GM21381 (cell line): Measurements from ENCODE around the gene TTLL11.

ENCODE experiments used
- ATAC-seq: cut with Tn5 transposase; IDR thresholded peaks from one replicate; pipeline ENCODE4 v1.9.1; 2021; ENCODE audit warnings: mild to moderate bottlenecking, moderate library complexity; ENCODE audit not compliant: unreplicated experiment

The TTLL11 gene

DNA sequence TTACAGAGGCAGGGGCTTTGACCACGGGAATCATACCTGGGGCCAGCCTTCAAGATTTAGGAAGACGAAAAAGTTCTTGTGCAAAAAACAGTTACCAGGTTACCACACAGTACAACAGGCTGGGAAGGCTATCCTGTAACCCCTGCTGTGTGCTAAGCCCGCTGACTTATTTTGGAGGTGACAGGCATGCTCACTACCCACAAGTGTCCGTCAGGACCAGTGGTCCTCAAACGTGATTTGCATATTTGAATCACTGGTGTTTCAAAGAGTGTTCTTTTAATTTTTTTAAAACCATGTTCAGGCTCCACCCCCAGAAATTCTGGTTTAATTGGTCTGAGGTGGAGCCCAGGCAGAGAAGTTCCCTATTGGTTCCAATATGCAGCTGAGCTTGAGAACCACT, 146.6 kb downstream of the TTLL11 start:
- no peak for ATAC-seq

DNA sequence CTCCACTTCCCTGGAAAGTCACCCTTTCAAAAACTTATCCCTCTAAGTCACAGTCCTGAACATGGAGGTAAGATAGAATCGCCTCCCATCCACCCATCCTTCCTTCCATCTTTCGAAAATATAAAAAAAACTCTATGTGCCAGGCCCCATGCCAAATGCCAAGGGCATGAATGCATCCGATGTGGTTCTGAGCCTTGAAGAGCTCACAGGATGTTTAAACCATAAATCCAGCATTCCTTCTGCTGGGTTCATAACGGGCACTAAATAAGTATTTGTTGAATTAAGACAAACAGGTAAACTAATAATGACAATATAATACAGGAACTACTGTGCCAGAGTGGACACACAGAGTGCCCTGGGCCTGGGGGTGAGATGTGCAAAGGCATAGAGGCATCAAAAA, 147.3 kb downstream of the TTLL11 start:
- no peak for ATAC-seq

DNA sequence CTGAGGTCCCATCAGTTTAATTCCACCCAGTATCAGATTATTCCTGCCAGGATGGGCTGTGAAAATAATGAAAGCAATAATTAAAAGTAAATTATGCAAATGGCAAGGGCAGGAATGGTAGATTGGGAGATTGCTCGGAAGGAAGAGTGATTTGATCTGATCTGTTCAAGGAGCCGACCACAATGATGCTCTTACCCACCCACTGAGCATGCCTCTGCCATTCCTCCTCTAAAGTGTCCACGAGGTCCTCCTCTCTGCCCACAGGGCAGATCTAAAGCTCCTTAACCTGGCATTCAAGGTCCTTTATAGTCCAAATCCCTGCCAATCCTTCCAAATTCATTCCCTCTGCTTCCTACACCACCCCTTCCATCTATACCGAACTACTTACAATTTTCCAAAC, 147.8 kb downstream of the TTLL11 start:
- no peak for ATAC-seq

DNA sequence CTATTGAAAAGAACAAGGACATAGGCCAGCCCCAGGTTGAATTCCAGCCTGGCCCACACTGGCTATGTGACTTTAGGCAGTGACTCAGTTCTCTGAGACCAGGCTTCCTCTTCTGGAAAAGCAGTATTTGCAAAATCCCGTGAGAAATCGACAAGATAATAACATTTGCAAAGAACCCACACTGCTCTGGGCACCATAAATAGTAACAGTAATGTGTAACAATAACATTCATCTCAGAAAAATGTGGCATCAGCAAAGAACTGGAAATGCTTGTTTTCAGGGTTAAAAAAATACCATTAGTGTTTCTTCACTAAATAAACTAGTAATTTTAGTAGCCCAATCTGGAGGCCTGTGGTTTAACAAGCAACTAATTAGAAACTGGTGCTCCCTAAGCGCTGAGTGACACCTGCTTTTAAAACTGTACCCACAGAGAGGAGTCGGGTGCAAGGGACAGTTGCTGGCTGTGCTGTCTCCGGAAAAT, 148.4 kb downstream of the TTLL11 start:
- ATAC-seq = no peak

DNA sequence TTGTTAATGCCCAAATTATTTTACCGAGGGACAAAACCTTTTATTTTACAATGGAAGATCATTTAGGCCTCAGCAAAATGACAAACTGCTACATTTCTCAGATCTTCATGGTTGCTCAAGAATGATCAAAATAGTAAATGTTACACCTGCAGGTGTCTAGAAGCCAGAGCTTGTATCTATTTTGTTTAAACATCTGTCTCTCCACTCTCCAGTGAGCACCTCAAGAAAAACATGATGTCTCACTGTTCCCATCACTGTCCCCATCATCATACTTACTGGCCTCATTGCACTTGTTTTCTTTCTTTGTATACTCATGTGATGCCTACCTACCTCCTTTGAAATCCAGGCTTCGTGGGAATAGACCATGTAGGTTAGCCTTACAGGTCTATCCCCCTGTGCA, 149.6 kb downstream of the TTLL11 start:
- no peak for ATAC-seq

DNA sequence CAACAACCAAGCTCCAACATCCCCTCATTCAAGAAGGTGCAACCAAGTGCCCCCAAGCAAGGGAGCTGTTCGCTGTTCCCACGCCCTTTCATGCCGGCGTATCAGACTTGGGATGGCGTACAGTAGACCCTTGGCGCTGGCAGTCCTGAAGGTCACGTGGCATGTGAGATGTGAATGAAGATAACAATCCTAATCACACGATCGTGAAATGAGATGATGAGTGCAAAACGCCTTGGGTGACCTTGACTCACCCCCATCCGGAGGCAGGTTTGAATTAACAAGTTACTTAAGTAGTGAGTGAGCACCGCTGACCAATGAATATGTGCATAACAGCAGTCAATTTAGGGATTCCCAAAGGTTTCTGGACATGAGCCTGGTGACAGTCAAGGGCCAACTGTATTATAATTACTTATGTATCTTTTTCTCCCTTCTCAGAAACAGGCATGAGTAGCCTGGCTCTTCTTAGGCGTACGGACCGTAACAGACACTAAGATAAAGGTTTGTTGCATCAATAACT, 150.2 kb downstream of the TTLL11 start:
- ATAC-seq = no peak

DNA sequence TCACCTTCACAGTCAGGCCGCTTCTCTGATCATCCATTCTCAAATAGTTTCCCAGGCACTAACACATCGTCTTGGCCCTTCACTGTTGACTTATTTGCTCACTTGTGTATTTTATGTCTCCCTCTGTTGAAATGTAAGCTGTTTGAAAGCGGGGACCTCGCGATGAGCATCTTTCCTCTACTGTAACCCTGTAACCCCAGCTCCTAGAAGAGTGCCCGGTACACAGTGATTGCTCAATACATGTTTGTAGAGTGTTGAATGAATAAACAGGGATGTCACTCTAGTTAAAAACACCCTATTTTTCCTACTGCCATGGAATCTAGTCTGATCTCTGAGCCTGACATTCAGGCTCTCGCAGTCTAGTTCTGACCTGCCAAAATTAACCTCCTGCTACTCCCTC, 150.8 kb downstream of the TTLL11 start:
- ATAC-seq = no peak

DNA sequence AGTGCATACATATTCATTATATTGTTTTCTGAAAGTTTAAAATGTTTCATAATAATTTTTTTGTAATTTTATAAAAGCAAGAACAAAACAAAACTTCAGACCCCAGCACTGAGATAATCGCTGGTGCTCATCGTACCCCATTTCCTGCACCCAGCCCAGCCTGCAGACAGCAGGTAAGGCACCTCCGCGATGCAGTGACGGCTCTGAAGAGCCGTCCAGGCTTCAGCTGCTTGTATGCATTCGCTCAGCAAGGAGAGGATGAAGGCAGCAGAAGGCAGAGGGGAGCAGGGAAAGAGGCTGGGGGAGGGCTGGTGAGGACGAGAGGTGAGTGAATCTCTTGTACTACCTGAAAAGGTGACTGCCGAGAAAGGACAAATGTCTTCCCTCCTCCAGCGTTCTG, 153.5 kb downstream of the TTLL11 start:
- no peak for ATAC-seq

DNA sequence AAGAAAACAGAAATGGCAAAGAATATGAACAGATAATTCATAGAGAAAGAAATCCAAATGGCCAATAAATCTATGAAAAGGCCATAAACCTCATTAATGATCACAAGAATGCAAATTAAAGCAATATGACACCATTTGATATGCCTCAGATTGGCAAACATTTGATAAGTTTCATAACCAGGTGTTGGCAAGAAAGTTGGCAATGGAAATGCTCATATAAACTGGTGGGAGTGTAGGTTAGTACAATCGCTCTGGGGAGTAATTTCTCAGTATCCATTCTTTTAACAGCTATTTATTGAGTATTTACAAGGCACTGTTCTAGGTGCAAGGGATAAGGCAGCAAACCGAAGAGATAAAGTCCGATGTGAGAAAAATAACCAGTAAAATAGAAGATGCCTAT, 154.5 kb downstream of the TTLL11 start:
- ATAC-seq = no peak

DNA sequence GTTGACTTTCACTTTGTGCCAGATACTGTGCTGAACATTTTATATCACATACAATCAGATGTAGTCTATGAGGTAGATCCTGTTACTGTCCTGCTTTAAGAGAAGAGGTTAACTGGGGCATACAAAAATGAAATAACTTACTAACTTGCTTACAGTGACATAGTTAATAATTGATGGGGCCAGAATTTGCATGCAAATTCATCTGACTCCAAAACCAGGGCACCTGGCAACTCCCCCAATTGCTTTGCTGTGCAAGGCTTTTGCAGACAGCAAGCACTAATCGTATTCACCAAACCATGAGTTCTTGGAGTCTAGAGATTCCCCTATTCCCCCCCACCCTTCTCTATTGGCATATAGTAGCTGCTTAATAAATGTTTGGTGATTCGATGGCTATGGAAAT, 155.9 kb downstream of the TTLL11 start:
- no peak for ATAC-seq

DNA sequence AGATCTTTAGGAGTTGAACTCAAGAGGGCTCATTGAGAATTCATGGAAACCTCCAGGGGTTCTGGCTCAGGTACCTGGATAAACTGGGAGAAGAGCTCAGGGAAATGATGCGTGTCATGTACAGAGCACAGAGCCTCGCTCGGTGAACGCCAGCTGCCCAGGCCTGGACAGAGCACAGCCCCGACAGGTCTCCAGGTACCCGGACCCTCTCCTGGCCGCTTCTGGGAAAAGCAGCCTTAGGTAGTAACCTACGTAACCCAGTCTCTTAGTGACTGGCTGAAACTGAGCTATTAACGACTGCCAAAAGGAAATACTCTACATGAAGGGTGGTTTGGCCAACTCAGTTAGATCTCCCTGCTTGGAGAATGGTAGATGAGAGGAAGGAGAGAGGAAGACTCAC, 157.4 kb downstream of the TTLL11 start:
- no peak for ATAC-seq

DNA sequence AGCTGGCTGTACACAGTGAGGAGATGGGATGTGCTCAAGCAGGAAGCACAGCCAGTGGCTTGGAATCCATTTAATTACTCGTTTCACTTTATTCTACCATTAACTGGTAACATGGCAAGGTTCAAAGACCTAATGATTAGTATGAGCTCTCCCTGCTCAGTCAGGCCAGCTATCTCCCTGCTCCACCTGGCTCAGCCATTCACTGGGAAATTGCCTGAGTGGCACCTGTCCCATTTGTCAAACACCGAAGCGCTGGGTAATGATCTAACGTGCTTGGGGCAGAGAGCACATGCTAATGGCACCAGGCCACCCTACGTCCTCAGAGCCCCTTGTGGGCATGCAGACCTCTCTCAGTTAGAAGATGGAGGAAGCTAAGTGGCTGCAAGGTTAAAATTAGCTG, 162.2 kb downstream of the TTLL11 start:
- ATAC-seq = no peak

DNA sequence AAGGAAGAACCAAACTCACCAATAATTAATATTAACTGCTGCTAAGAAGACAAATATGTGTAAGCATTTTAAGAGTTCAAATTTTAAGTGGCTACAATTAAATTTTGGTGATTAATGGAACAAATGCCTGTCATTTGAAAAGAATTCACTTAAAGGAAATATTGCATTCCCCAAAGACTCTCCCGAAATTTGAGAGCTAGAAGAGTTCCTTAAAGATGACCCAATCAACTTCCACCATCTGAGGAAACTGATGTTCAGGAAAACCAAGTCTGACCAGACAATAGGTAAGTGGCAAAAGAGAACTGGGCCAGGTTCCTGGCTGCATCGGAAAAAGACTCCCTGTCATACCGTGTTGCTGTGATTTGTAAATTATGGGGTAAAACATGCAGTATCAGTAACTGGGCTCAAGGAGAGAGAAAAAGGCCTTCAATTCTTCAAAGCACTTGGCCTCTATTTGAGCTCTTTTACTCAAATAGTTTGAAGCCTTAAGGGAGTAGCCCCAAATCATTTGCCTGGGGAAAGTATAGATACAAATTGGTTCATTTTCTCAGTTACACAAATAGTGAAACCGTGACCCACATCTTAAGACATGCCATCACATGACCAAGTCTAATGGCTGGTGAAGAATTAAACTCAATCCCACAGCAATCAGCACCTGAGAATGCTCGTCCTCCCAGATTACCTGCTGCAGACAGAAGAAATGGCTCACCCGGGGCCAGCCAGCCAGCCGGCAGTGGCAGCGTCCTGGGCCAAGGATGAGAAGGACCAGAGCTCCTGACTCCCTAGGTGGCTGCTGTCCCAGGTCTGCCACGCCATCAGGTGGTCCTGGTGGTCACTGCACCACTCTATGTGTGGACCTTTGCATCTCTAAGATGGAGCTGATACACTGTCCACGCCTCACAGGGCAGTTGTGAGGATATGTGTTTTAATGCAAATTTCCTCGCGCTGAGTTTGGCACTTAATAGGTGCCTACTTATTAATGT, 162.9 kb downstream of the TTLL11 start:
- ATAC-seq = no peak

DNA sequence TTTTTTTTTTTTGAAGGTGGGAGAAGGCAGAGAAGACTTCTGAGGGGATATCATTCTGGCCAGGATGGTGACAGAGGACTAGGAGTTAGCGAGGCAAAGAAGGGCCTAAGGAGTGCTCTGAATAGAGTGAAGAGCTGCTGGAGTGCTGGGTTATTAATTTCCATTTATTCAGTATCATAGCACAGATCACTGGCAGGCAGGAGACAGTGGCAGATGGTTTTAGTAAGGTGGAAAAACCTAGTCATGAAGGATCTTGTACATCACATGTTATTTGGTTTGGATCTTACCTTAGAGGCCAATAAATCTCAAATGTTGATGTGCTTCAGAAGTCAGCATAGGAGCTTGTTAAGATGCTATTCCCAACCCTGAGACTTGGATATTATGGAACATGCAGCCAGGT, 165.5 kb downstream of the TTLL11 start:
- no peak for ATAC-seq

DNA sequence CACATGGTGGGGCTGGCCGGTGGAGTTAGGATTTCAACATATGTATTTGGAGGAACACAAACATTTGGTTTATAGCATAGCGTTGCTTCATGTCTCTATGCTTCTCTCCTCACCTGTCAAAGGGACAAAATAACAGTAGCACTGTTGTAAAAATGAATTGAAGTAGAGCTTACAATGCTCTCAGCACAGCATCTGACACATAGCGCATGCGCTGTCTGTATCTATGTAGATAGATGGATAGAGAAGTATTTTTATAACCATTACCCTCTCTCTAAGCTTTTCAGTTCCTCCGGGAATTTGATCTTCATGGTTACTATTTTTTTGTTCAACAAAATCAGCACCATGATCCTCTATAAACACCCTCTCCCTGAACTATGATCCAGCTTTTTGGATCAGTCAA, 166.0 kb downstream of the TTLL11 start:
- ATAC-seq = no peak

DNA sequence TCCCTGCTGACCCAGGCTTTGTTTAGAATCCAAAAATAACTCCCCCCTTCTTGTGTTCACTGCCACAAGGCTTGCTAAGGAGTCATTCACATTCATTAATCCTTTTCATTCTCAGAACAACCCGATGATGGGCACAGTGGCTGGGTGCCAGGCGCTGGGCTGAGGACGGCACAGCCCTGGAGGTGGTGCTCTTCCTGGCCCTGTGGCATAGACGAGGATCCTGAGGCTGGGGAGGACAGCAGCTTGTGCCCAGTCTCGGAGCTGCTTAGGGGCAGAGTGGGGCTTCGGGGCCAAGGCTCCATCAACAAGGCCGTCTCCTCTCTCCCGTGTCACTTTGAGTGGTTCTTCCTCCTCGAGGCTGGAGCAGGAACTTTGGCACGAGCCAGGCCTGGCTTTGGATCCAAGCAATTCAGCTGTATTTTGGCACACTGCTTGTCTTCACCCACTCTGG, 166.7 kb downstream of the TTLL11 start:
- ATAC-seq = no peak

DNA sequence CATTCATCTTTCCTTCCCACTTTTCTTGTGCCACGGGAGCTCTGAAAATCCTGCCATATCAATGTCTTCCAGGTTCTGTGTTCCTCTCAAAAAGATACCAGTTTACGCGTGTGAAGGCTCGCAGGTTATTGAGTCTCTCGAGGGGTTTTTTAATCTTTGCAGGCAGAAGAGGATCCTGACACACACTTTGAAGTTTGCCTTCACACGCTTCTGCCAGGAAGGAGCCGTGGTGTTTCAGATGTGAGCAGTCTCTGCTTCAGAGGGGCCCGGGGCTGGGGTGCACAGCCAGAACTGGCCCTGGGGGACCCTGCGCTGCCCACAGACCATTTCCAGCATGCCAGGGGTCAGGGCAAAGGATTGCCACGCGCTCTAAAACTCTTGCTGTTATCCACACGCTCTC, 167.2 kb downstream of the TTLL11 start:
- ATAC-seq = no peak

DNA sequence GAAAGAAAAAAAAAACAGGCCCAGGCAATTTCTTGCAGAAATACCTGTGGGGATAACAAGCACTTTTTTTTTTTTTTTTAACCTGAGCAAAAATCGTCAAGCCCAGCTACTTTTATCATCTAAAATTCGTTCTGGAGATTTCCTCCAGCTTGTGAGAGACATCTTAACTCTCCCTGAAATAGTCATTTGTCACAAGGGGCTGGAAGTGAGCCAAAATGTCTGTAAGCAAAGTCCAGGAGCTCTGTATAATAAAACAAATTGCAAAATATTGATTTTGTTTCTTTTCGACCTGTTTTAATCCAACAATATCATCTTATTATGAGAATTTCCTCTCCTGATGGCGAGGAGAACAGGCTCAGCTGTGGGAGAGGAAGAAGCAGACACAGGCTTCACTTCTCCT, 168.4 kb downstream of the TTLL11 start:
- no peak for ATAC-seq

DNA sequence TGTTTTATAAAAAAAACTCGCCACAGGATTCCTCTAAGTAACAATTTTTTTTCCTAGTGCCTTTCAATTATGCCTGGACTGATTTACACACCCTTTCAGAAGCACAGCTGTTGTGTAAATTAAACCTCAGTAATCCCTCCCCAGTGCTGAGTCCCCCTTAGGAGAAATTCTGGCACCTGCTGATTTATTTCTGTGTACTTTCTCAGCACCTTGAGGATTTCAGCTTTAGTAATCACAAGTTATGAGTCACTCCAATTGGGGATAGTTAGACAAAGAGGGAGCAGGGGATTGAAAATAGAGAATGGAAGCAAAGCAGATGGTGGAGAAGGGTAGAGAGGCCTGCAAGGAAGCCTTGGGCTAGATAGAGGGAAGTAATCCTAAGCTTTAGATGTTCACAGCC, 171.7 kb downstream of the TTLL11 start:
- no peak for ATAC-seq

DNA sequence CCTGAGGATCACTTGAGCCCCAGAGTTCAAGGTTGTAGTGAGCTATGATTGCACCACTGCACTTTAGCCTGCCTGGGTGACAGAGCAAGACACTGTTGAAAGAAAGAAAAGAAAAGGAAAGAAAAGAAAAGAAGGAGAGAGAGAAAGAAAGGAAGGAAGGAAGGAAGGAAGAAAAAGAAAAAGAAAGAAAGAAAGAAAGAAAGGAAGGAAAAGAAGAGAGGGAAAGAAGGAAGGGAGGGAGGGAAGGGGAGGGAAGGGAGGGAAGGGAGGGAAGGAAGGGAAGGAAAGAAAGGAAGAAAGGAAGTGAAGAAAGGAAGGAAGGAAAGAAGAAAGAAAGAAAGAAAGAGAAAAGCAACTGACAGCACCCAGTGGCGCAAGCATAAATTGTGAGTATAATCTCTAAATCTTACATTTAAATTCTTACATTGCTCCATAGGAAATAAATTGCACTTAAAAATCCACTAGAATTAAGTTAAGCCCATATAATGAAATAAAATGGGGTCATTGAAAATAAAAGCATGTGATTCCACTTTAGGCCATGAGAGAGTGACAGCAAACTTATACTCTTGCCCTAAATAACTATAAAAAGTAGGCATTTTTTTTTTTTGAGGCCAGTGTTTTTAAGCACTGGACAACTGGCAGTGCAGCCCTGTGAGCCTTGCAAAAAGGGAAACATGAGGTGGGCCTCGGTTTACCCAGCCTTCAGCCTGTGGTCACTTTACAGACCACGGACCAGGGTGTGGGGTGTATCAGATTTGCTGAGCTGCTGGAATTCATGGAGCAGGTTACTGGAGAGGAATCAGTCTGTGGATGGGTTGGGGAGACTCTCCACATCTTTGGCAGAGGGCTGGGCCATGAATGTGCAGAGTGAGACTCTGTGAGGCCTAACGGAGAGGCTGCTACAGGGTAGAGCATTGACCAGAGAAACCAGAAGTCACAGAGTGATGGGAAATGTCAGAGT, 175.5 kb downstream of the TTLL11 start:
- no peak for ATAC-seq

DNA sequence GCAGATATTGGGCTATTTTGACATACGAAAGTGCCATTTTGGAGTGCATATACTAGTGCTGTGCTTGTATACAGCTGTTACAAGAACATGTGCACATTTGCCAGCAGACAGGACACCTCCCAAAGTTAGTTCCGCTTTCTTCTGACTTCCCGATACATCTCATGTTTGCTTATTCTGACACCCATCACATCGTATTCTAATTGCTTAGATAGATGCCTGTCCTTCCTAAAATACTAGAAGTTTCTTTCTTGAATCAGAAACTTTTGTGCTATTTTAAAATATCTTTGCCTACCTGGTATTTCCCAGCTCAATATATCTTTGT, 177.8 kb downstream of the TTLL11 start:
- ATAC-seq = no peak
